ENCODE results near the gene HMGCL. TPM values are rescaled to one million over a fixed set of nuclear protein-coding genes. Genes with fewer than 3 reads are reported as not detected.
"Not testable (repeated sequence)": the region's sequence is repeated elsewhere in the genome, so short reads cannot be mapped to it uniquely, and the experiment has no call there.

The HMGCL gene
- total RNA-seq, 1 donor from 2014 or later, result 26.8 TPM

DNA sequence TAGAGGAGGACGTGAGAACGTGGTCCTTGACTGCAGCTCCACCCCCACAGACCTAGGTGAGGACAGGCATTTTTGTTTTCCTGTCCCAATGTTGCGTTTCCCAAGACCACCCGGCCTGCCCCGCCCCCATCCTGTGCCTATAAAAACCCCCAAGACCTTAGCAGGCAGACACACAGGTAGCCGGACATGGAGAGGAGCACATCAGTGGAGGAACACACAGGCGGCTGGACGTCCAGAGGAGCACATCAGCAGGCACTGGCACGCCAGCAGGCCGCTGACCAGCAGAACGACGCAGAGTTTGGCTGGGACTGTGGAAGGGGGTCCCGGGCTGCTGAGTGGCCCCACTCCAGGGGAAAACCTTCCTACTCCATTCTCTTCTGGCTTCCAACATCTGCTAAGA is 12.7 kb upstream of the HMGCL start:
- Mint-ChIP-seq H3K36me3 (ENCODE audit: low read depth) (no peaks in the 10 kb centered on the region), H3K27ac (ENCODE audit: unreplicated experiment) (no peak overlapping the region), H3K27me3 (ENCODE audit: low read depth) (peaks cover 11% of the 10 kb centered on the region), H3K9me3 (ENCODE audit: low read depth) (no peaks in the 10 kb centered on the region), H3K4me1 (ENCODE audit: low read depth) (peaks cover 6% of the 10 kb centered on the region), H3K4me3 (ENCODE audit: unreplicated experiment) (peak overlapping the region; percentile 73)
- TF ChIP-seq, protein P1, sequence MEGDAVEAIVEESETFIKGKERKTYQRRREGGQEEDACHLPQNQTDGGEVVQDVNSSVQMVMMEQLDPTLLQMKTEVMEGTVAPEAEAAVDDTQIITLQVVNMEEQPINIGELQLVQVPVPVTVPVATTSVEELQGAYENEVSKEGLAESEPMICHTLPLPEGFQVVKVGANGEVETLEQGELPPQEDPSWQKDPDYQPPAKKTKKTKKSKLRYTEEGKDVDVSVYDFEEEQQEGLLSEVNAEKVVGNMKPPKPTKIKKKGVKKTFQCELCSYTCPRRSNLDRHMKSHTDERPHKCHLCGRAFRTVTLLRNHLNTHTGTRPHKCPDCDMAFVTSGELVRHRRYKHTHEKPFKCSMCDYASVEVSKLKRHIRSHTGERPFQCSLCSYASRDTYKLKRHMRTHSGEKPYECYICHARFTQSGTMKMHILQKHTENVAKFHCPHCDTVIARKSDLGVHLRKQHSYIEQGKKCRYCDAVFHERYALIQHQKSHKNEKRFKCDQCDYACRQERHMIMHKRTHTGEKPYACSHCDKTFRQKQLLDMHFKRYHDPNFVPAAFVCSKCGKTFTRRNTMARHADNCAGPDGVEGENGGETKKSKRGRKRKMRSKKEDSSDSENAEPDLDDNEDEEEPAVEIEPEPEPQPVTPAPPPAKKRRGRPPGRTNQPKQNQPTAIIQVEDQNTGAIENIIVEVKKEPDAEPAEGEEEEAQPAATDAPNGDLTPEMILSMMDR (IDR thresholded peaks at IDR 0.05), result no peak
- DNase-seq (ENCODE audit: low spot score), result no peak

DNA sequence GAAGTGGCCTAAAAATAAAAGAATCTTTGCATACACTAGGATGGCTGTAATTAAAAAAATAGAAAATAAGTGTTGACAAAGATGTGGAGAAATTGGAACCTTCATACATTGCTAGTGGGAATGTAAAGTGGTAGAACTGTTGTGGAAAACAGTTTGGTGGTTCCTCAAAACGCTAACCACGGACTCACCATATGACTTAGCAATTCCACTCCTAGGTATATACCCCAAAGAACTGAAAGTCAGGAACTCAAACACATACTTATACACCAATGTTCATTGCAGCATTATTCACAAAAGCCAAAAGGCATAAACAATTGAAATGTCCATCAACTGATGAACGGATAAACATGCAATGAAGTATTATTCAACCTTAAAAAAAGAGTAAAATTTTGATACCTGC is 10.8 kb upstream of the HMGCL start:
- peaks cover 6% of the 10 kb centered on the region for H3K4me1 Mint-ChIP-seq (ENCODE audit: low read depth)
- TF ChIP-seq, protein P1 (IDR thresholded peaks at IDR 0.05), result no peak
- no peak for DNase-seq (ENCODE audit: low spot score)
- H3K4me3 Mint-ChIP-seq (ENCODE audit: unreplicated experiment), result no peak overlapping the region
- H3K9me3 Mint-ChIP-seq (ENCODE audit: low read depth), result no peaks in the 10 kb centered on the region
- peaks cover 9% of the 10 kb centered on the region for H3K27me3 Mint-ChIP-seq (ENCODE audit: low read depth)
- no peak overlapping the region for H3K27ac Mint-ChIP-seq (ENCODE audit: unreplicated experiment)
- H3K36me3 Mint-ChIP-seq (ENCODE audit: low read depth), result no peaks in the 10 kb centered on the region

DNA sequence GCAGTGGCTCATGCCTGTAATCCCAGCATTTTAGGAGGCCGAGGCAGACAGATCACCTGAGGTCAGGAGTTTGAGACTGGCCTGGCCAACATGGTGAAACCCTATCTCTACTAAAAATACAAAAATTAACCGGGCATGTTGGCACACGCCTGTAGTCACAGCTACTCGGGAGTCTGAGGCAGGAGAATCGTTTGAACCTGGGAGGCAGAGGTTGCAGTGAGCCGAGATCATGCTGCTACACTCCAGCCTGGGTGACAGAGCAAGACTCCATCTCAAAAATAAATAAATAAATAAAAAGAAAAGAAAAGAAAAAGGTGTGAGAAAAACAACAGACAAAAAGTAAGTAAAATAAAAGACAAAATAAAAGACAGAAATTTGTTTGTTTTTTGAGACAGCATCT is 8.9 kb upstream of the HMGCL start:
- not testable (repeated sequence) for H3K4me1 Mint-ChIP-seq (ENCODE audit: low read depth); H3K36me3 Mint-ChIP-seq (ENCODE audit: low read depth); H3K27ac Mint-ChIP-seq (ENCODE audit: unreplicated experiment); H3K9me3 Mint-ChIP-seq (ENCODE audit: low read depth); DNase-seq (ENCODE audit: low spot score); H3K27me3 Mint-ChIP-seq (ENCODE audit: low read depth); H3K4me3 Mint-ChIP-seq (ENCODE audit: unreplicated experiment)

DNA sequence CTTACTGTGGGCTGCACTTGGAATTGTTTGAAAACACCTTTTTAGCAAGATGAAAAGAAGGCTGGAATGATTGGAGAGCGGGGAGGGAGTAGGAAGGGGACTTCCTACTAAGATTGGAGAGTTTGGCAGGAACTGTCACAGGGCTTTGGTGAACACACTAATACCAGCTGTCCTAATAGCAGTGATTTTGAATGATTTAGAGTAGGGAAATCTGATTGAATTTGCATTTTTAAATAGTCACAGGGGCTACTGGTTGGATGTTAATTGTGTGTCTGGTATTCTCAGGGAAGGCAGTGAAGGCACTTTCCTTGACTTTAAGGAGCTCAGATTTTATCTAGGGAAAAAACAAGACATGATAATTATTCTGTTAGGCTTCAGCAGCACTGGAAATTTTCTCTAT is 2.5 kb upstream of the HMGCL start:
- Mint-ChIP-seq H3K36me3 (ENCODE audit: low read depth) (no peaks in the 10 kb centered on the region), H3K27me3 (ENCODE audit: low read depth) (no peaks in the 10 kb centered on the region), H3K4me1 (ENCODE audit: low read depth) (peaks cover 19% of the 10 kb centered on the region), H3K27ac (ENCODE audit: unreplicated experiment) (no peak overlapping the region), H3K9me3 (ENCODE audit: low read depth) (no peaks in the 10 kb centered on the region), H3K4me3 (ENCODE audit: unreplicated experiment) (no peak overlapping the region)
- DNase-seq (ENCODE audit: low spot score), result no peak
- TF ChIP-seq, protein P1 (IDR thresholded peaks at IDR 0.05), result no peak

DNA sequence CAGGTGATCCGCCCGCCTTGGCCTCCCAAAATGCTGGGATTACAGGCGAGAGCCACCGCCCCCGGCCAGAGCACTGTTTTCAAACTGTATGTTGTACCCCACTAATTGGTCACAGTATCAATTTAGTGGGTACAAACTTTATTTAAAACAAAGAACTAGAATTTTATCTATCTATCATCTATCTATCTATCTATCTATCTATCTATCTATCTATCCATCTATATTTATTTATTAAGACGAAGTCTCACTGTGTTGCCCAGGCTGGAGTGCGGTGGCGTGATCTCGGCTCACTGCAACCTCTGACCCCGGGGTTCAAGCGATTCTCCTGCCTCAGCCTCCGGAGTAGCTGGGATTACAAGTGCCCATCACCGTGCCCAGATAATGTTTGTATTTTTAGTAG is 1.4 kb upstream of the HMGCL start:
- H3K9me3 Mint-ChIP-seq (ENCODE audit: low read depth); DNase-seq (ENCODE audit: low spot score); H3K36me3 Mint-ChIP-seq (ENCODE audit: low read depth); H3K27me3 Mint-ChIP-seq (ENCODE audit: low read depth); H3K27ac Mint-ChIP-seq (ENCODE audit: unreplicated experiment); H3K4me3 Mint-ChIP-seq (ENCODE audit: unreplicated experiment): not testable (repeated sequence)
- H3K4me1 Mint-ChIP-seq (ENCODE audit: low read depth), result peaks cover 19% of the 10 kb centered on the region

DNA sequence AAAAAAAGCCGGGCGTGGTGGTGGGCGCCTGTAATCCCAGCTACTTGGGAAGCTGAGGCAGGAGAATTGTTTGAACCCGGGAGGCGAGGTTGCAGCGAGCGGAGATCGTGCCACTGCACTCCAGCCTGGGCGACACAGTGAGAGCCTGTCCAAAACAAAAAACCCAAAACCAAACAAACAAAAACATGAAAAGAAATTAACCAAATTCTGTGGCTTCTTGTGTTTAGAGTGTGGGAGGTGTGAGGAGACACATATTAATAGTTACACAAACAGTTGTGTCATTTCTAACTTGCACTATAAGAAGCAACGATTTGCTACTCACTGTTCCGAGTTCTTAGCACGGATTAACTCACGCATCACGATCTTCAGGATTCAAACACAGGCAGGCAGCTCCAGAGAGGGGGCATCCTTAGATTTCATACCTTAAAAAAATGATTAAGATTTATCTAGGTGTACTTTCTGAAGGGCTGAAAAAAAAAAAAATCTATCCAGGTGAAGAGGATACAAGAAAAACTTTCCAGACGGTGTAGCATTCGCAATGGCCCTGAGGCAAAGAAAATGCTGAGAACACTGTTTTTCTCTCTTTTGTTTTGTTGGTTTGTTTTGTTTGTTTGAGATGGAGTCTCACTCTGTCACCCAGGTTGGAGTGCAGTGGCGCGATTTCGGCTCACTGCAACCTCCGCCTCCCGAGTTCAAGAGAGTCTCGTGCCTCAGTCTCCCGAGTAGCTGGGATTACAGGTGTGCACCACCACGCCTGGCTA is 713 bp upstream of the HMGCL start:
- DNase-seq (ENCODE audit: low spot score), result no peak

More for the DNA sequence above, 713 bp upstream of the HMGCL start:
- TF ChIP-seq, protein P1 (IDR thresholded peaks at IDR 0.05), result no peak
- H3K36me3 Mint-ChIP-seq (ENCODE audit: low read depth), result no peaks in the 10 kb centered on the region
- H3K27me3 Mint-ChIP-seq (ENCODE audit: low read depth), result no peaks in the 10 kb centered on the region
- H3K27ac Mint-ChIP-seq (ENCODE audit: unreplicated experiment), result peak overlapping the region; percentile 93
- H3K4me3 Mint-ChIP-seq (ENCODE audit: unreplicated experiment), result peak overlapping the region; percentile 87
- H3K9me3 Mint-ChIP-seq (ENCODE audit: low read depth), result no peaks in the 10 kb centered on the region
- peaks cover 19% of the 10 kb centered on the region for H3K4me1 Mint-ChIP-seq (ENCODE audit: low read depth)
